Endothelial cell of umbilical vein (primary cell): ENCODE measurements around the gene KCNJ2. TPM values are rescaled to one million over a fixed set of nuclear protein-coding genes. Genes with fewer than 3 reads are reported as not detected.

Experiments used
- BruUV-seq: library from RNA; stranded (reverse); fragments of 400-500 nt; replicated peaks from 2 replicates; lab custom pipeline; 2021; lab: Mats Ljungman, UMichigan
- CTCF ChIA-PET: fragments of 300-600, 350-600 bp; sonication (Branson Sonifier 250); formaldehyde crosslinking; loops from one replicate; lab custom pipeline; 2021; ENCODE audit warnings: antibody characterized with exemption, inconsistent platforms; lab: Charles Lee
- POLR2A ChIA-PET: fragments of 300-600, 350-600 bp; sonication (Branson Sonifier 250); formaldehyde crosslinking; loops from one replicate; lab custom pipeline; 2021; ENCODE audit warnings: antibody characterized with exemption, inconsistent platforms; lab: Charles Lee
- DNase-seq: peaks from one replicate; pipeline ENCODE4 v3.0.0-alpha.2; 2011; ENCODE audit warnings: low read depth, low spot score
- FAIRE-seq: peaks from 2 replicates; lab custom pipeline; 2011; peaks lifted over from hg19 to GRCh38; lab: Jason Lieb, UNC
- H2AFZ ChIP-seq: 2 replicates; pipeline ENCODE4 v1.6.0; 2012; ENCODE audit warnings: low read depth, low read length, control low read depth, inconsistent platforms
- H3K27ac ChIP-seq: 2 replicates; pipeline ENCODE4 v1.5.1; 2011; ENCODE audit warnings: low read depth, mild to moderate bottlenecking, control low read depth, low read length, moderate library complexity; ENCODE audit not compliant: insufficient read depth
- H3K27me3 ChIP-seq, 2 experiments: 2 replicates each; pipeline versions ENCODE4 v1.6.0 to v1.6.1; 2011; ENCODE audit warnings: low read length in 2 of 2, mixed read lengths in 1 of 2; ENCODE audit not compliant: control insufficient read depth in 2 of 2, insufficient read depth in 2 of 2
- H3K36me3 ChIP-seq, 2 experiments: 2 replicates in 1 of 2; 3 replicates in 1 of 2; pipeline ENCODE4 v1.5.1; 2011; ENCODE audit warnings: low read length in 2 of 2, mild to moderate bottlenecking in 1 of 2, moderate library complexity in 1 of 2; ENCODE audit not compliant: control insufficient read depth in 2 of 2, insufficient read depth in 2 of 2; ENCODE audit errors: extremely low read depth in 1 of 2
- H3K4me1 ChIP-seq: 3 replicates; pipeline ENCODE4 v1.5.1; 2011; ENCODE audit warnings: mild to moderate bottlenecking, low read length; ENCODE audit not compliant: control insufficient read depth, insufficient read depth; ENCODE audit errors: extremely low read depth
- H3K4me2 ChIP-seq: 2 replicates; pipeline ENCODE4 v1.6.1; 2011; ENCODE audit warnings: low read length, control low read depth, mixed read lengths; ENCODE audit not compliant: insufficient read depth
- H3K4me3 ChIP-seq, 3 experiments: fragments of 200-600 bp in 1 of 3; sonication (generic), shearing (Covaris generic) in 1 of 3; replicated peaks in 1 of 3; 2 replicates each; pipeline ENCODE4 v1.5.1; 2011 to 2016; ENCODE audit warnings: control low read depth in 3 of 3, low read length in 3 of 3, mild to moderate bottlenecking in 2 of 3, inconsistent platforms in 1 of 3, low read depth in 1 of 3, moderate library complexity in 1 of 3; ENCODE audit not compliant: insufficient read depth in 1 of 3
- H3K79me2 ChIP-seq: 2 replicates; pipeline ENCODE4 v1.6.0; 2012; ENCODE audit warnings: low read length, inconsistent platforms; ENCODE audit not compliant: control insufficient read depth, insufficient read depth
- H3K9ac ChIP-seq: replicated peaks from 2 replicates; pipeline ENCODE3; 2011; ENCODE audit warnings: low read length, control low read depth; ENCODE audit not compliant: insufficient read depth; ENCODE audit errors: extremely low read depth
- H3K9me1 ChIP-seq: replicated peaks from 3 replicates; pipeline ENCODE4 v1.6.0; 2011; ENCODE audit warnings: mild to moderate bottlenecking, low read length; ENCODE audit not compliant: control insufficient read depth, insufficient read depth; ENCODE audit errors: extremely low read depth
- H3K9me3 ChIP-seq: replicated peaks from 2 replicates; pipeline ENCODE4 v1.5.1; 2012; ENCODE audit warnings: low read length, inconsistent platforms; ENCODE audit not compliant: control insufficient read depth, insufficient read depth
- H4K20me1 ChIP-seq: replicated peaks from 2 replicates; pipeline ENCODE3; 2011; ENCODE audit warnings: mild to moderate bottlenecking, low read length; ENCODE audit not compliant: control insufficient read depth, insufficient read depth; ENCODE audit errors: extremely low read depth
- EZH2 ChIP-seq: IDR thresholded peaks from 2 replicates; pipeline ENCODE4 v1.6.1; 2012; ENCODE audit warnings: borderline replicate concordance, low read depth, mild to moderate bottlenecking, moderate library complexity, low read length, inconsistent platforms; ENCODE audit not compliant: severe bottlenecking
- FOS ChIP-seq: IDR thresholded peaks from 2 replicates; pipeline ENCODE4 v1.6.1; 2011; ENCODE audit warnings: mild to moderate bottlenecking, low read length, moderate library complexity, borderline replicate concordance; ENCODE audit not compliant: insufficient read depth
- GATA2 ChIP-seq: IDR thresholded peaks from 2 replicates; pipeline ENCODE4 v1.7.0; 2011; ENCODE audit warnings: low read depth, mild to moderate bottlenecking, moderate library complexity, mixed read lengths, low read length; ENCODE audit not compliant: insufficient read length, insufficient read depth
- JUN ChIP-seq: IDR thresholded peaks from 2 replicates; pipeline ENCODE4 v1.6.1; 2011; ENCODE audit warnings: borderline replicate concordance, low read depth; ENCODE audit not compliant: insufficient read length, insufficient read depth
- MAX ChIP-seq: IDR thresholded peaks from 2 replicates; pipeline ENCODE4 v1.6.1; 2011; ENCODE audit not compliant: insufficient read depth, insufficient read length
- MYC ChIP-seq: IDR thresholded peaks from one replicate; pipeline ENCODE4 v1.6.1; 2011; ENCODE audit warnings: mild to moderate bottlenecking, low read depth, low read length
- POLR2A ChIP-seq: IDR thresholded peaks from 2 replicates; pipeline ENCODE4 v1.6.1; 2012; ENCODE audit warnings: low read depth, mild to moderate bottlenecking, control low read depth, low read length
- POLR2AphosphoS5 ChIP-seq: IDR thresholded peaks from 2 replicates; pipeline ENCODE4 v1.6.1; 2012; ENCODE audit warnings: low read depth, mild to moderate bottlenecking, control low read depth, low read length, moderate library complexity; ENCODE audit not compliant: insufficient read depth
- dilution Hi-C: fragments of 300-500 bp; cut with MboI; formaldehyde crosslinking; loops from one replicate; pipeline ENCODE4 v1.15.0; 2019; ENCODE audit warnings: low sequenced_read_pairs; ENCODE audit not compliant: extremely low pct_ligation_motif_present
- intact Hi-C: fragments of 100-400 bp; cut with micrococcal nuclease; formaldehyde crosslinking; loops from one replicate; pipeline ENCODE4 v1.10.0; 2022
- polyA plus RNA-seq, 4 experiments: library from polyadenylated mRNA; depleted of rRNA in 3 of 4; stranded (reverse) in 3 of 4; unstranded in 1 of 4; fragments of >200 nt; gene quantifications; 2 replicates each; pipeline versions ENCODE4 v1.2.1 to v1.2.3, GENCODE V29; 2011 to 2012; ENCODE audit warnings: missing spikeins in 1 of 4
- total RNA-seq: library from RNA; stranded (reverse); gene quantifications from 2 replicates; pipeline ENCODE4 v1.2.3, GENCODE V29; 2021
- TF ChIP-seq, protein P1 (sequence below), 2 donors: IDR thresholded peaks; 1 replicate in 1 of 2; 2 replicates in 1 of 2; pipeline ENCODE4 v1.5.1; 2011; ENCODE audit warnings: low read length in 2 of 2, mild to moderate bottlenecking in 2 of 2, moderate library complexity in 2 of 2, control low read depth in 1 of 2, inconsistent platforms in 1 of 2, low read depth in 1 of 2; ENCODE audit not compliant: insufficient read depth in 1 of 2; ENCODE audit errors: extremely low read depth in 1 of 2

The KCNJ2 gene
- total and polyA plus RNA-seq, 2 donors (not counting 3 experiments of a cell fraction or from before 2014, with no cell fraction given) = 8.3 to 11.5 TPM

DNA sequence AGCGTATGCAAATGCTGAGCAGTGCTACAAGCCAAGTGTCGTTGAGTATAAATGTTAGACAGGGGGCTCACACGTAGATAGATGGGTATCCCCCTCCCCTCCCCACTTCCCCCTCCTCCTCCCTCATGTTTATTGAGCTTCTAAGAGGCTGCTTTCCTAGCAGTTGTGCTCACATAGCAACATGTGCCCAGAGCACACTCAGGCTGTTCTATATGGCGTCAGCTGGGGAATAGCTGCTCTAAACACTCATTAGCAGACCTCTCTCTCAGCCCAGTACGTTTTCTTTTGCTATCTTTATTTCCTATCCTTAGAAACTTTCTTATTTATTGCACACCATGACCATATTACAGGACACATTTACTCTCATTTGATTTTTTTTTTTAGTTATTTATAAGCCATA is 1.8 kb downstream of the KCNJ2 start:
- DNase-seq = peak; percentile 69
- Histone ChIP-seq H3K9ac (peak overlapping the region; percentile 96), H3K4me2 (peak overlapping the region; percentile 97), H3K27me3 (no peaks in the 10 kb centered on the region), H3K4me1 (peaks cover 57% of the 10 kb centered on the region), H3K9me3 (no peaks in the 10 kb centered on the region), H2AFZ (peak overlapping the region; percentile 28), H3K9me1 (no peaks in the 10 kb centered on the region), H3K4me3 (peak overlapping the region in 2 of 3 experiments; percentile 95 to 97), H3K36me3 (peaks cover 0 to 12% of the 10 kb centered on the region in 2 experiments), H3K79me2 (peaks cover 34% of the 10 kb centered on the region), H4K20me1 (no peaks in the 10 kb centered on the region), H3K27ac (peak overlapping the region; percentile 87)
- TF ChIP-seq POLR2A = no peak
- POLR2A ChIA-PET = interaction anchor here (0.7 to 3.3 kb wide), 5 partner anchors 11 to 564 kb away, joined by 3 to 14 read pairs (median 6); no protein-coding TSS in a partner anchor
- FAIRE-seq = no peak
- dilution Hi-C loops = no loop called here
- CTCF ChIA-PET = interaction anchor here (0.6 to 7.9 kb wide), 9 partner anchors 11 to 653 kb away, joined by 3 to 156 read pairs (median 5); no protein-coding TSS in a partner anchor
- intact Hi-C loops = loop anchor here (5.0 kb wide), 1 partner anchor 121 kb away; no protein-coding TSS in a partner anchor
- BruUV-seq = no TSS peak

GRCh38 chr17:70172449-70172848 is 3.1 kb downstream of the KCNJ2 start:
- CTCF ChIA-PET = interaction anchor here (0.7 to 7.9 kb wide), 9 partner anchors 9 to 646 kb away, joined by 3 to 156 read pairs (median 5); no protein-coding TSS in a partner anchor
- no peak for FAIRE-seq
- DNase-seq = peak; percentile 40
- intact Hi-C loops (loop anchor here (5.0 kb wide), 1 partner anchor 120 kb away; no protein-coding TSS in a partner anchor), dilution Hi-C loops (no loop called here)
- H3K79me2 ChIP-seq = peaks cover 34% of the 10 kb centered on the region
- no peaks in the 10 kb centered on the region for H4K20me1 ChIP-seq
- no peaks in the 10 kb centered on the region for H3K9me3 ChIP-seq
- H3K4me3 ChIP-seq = no peak overlapping the region
- no peaks in the 10 kb centered on the region for H3K9me1 ChIP-seq
- BruUV-seq = no TSS peak
- TF ChIP-seq POLR2A = no peak
- no peak for TF ChIP-seq FOS
- TF ChIP-seq GATA2 = no peak
- TF ChIP-seq, protein P1, sequence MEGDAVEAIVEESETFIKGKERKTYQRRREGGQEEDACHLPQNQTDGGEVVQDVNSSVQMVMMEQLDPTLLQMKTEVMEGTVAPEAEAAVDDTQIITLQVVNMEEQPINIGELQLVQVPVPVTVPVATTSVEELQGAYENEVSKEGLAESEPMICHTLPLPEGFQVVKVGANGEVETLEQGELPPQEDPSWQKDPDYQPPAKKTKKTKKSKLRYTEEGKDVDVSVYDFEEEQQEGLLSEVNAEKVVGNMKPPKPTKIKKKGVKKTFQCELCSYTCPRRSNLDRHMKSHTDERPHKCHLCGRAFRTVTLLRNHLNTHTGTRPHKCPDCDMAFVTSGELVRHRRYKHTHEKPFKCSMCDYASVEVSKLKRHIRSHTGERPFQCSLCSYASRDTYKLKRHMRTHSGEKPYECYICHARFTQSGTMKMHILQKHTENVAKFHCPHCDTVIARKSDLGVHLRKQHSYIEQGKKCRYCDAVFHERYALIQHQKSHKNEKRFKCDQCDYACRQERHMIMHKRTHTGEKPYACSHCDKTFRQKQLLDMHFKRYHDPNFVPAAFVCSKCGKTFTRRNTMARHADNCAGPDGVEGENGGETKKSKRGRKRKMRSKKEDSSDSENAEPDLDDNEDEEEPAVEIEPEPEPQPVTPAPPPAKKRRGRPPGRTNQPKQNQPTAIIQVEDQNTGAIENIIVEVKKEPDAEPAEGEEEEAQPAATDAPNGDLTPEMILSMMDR (IDR thresholded peaks at IDR 0.05; ENCODE audit: extremely low read depth in 1 of 2, insufficient read depth in 1 of 2, low read depth in 1 of 2, low read length in 2 of 2) = no peak
- no peak for TF ChIP-seq POLR2AphosphoS5
- no peak for TF ChIP-seq EZH2
- no peak for TF ChIP-seq JUN
- TF ChIP-seq MAX = no peak
- no peak for TF ChIP-seq MYC
- POLR2A ChIA-PET = no interaction called here
- peaks cover 0 to 15% of the 10 kb centered on the region in 2 experiments for H3K36me3 ChIP-seq
- H3K4me1 ChIP-seq = peaks cover 44% of the 10 kb centered on the region
- H3K4me2 ChIP-seq = peak overlapping the region; percentile 97
- H3K27ac ChIP-seq = no peak overlapping the region
- no peak overlapping the region for H2AFZ ChIP-seq
- no peaks in the 10 kb centered on the region for H3K27me3 ChIP-seq
- no peak overlapping the region for H3K9ac ChIP-seq
